GM19463 (cell line): ENCODE data around the gene AIF1.
A peak's percentile ranks its signal among the peaks of the same experiment; 100 is the strongest.

Experiments
- ATAC-seq: cut with Tn5 transposase; IDR thresholded peaks from one replicate; pipeline ENCODE4 v1.9.1; 2021; ENCODE audit warnings: mild to moderate bottlenecking, moderate library complexity; ENCODE audit not compliant: unreplicated experiment

AIF1 gene

DNA sequence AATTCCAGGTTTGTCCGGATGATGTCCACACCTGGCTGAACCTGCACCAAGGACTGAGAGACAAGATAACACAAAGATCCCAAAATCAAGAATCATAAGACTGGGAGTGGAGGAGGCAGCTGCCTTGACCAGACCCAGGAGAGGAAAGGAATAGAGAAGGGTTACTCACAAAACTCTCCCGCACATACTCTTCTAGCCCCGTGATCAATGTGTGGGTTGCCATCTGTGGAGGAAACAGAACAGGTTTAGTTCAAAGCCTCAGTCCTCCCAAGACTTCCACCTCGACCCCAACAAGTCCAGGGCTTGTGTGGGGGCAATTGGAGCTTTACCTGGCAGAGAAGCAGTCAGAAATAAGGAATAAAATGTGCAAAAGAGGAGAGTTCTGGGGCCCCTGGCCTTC lies 26.3 kb downstream of the AIF1 start:
- no peak for ATAC-seq

DNA sequence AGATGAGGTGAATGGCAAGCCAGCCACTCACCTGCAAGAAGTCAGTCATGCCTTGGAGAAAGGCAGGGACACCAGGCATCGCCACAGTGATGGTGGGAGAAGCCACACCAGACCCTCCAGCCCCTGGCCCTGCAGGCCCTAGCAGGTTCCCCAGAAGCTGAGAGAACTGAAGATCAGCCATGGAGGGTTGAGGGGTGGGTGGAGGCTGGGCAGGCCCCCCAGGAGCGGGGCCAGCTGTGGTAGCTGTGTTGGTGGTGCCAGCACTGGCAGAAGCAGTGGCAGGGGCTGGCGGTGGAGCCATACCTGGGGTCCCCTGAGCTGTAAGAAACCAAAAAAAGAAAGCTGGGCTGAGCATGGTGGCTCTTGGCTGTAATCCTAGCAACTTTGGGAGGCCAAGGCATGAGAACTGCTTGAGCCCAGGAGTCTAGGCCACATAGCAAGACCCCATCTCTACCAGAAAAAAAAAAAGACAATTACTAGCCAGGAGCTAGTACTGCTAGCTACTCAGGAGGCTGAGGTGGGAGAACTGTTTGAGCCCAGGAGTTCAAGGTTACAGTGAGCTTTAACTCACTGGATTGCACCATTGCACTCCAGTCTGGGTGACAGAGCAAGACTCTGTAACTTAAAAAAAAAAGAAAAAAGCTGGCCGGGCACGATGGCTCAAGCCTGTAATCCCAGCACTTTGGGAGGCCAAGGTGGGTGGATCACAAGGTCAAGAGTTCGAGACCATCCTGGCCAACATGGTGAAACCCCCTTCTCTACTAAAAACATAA lies 27.9 kb downstream of the AIF1 start:
- ATAC-seq, result no peak

DNA sequence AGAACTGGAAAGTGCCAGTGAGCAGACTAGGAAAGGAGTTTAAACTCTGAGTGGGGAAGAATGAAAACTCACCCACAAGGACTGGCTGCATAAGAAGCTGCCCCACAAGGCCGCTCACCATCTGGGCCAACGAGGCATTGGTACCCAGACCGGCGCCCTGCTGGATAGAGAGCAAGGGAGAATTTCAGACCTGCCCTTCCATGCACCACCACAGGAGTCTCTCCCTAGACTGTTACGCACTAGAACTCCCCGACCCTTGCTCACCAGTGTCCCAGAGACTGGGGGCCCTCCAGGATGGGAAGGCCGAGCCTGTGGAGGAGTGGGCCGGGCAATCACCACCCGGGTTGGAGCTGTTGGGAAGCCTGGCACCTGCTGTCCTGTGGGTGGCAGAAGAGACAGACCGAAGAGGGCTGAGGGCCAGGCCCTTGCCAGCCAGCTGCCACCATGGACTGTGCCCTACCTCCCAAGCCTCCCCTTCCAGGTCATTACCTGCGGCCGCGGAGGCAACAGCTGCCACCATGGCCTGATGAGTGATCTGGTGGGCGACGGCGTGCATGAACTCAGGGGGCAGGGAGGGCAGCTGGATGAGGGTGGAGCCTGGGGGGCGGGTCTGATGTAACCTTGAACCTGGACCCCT lies 28.9 kb downstream of the AIF1 start:
- no peak for ATAC-seq

DNA sequence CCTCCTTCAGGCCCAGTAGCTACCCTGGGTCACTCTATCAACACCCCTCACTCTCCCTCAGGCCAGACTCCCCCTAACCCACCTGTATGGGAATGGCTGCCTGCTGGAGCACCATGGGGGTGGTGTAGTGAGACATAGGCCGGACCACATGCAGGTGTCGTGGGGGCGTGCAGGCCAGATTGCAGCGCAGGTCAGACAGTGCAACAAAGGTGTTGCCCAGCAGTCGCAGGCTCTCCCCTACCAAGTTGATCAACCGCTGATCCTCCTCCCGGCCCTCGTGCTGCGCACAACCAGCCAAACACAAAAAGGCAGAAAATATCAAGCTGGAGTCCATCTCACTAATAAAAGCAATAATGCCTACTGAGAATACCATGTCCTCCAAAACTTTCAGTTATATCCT lies 30.3 kb downstream of the AIF1 start:
- ATAC-seq, result no peak

DNA sequence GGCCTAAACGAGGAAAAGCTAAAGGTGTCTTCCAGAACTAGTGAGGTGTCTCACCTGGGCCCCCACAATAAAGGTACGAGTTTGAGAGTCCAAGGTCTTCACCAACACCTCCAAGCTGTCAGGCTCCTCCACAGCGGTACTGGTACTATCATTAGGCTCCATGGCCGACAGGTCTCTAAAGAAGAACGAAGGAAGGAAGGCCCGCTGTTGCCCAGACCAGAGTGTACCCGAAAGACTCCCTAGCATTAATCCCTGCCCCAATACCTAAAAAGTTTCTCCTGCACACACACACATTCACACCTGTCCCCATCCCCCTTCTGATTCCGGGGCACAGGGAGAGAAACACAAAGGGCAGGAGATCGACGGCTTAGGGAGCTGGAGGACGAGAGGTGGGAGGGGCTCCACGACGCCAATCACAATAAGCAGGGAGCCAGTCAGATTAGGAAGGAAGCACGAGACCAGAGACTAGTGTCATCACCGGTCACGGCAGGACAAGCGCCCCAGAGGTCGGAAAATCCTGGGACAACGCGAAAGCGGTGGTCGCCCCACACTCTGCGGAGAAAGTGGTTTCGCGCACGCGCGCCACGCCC lies 36.7 kb downstream of the AIF1 start:
- peak; percentile 28 for ATAC-seq

DNA sequence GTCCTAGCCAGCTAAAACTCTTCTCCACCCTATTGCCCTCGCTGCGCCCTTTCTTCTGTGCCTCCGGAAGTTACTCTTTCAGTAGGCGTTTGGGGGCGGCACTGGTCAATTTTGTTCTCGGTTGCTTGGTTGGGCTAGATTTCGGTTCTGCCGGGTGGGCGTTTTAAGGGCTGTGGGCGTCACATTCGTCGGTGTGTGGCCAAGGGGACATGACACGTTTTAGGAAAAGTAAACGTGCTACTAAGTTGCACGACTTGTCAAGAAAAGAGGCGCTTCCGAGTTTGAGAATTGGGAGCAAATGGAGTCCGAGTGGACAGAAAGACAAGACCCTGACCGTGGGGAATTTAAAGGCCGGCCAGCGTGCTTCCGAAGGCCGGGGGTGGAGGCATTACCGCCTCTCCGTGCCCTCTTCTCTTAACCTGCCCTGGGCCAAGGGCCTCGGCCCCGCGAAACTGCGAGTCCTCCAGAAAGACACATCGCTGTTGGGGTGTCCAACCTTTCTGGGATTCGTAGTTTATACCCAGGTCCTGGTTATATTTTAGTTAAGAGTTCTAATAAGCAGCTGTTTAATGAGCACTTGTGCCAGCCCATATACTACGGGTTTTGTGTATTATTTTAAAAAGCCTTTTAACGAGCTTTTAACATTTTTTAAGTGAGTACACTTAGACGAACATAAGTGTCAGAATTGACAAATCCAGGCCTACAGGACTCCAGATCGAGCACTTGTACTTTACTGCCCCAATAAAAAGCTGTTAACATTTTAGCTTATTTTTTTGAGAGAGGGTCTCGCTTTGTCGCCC lies 38.1 kb downstream of the AIF1 start:
- peak; percentile 60 for ATAC-seq

DNA sequence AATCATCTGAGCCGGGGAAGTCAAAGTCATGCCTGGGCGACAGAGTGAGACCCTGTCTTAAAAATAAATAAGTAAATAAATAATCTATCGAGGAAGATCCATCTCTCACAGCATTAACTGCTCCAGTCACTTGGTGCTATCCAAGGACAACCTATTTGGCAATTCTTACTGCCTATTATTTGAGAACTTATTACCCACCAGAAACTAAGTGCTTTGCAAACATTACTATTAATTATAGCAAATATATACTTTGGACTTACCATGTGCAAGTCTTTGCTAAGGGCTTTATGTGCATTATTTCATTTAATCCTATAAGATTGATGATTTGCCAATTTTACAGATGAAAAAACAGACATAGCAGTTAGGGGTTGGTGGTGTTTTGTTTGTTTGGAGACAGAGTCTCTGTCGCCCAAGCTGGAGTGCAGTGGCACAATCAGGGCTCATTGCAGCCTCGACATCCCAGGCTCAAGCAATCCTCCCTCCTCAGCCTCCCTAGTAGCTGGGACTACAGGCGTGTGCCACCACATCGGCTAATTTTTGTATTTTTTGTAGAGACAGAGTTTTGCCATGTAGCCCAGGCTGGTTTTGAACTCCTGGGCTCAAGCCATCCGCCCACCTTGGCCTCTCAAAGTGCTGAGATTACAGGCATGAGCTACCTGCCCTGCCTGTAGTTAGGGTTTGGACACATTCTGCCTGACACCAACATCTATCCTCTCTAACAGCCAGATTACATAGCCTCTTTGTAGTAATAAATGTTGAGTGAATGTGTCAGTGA lies 39.7 kb downstream of the AIF1 start:
- no peak for ATAC-seq

DNA sequence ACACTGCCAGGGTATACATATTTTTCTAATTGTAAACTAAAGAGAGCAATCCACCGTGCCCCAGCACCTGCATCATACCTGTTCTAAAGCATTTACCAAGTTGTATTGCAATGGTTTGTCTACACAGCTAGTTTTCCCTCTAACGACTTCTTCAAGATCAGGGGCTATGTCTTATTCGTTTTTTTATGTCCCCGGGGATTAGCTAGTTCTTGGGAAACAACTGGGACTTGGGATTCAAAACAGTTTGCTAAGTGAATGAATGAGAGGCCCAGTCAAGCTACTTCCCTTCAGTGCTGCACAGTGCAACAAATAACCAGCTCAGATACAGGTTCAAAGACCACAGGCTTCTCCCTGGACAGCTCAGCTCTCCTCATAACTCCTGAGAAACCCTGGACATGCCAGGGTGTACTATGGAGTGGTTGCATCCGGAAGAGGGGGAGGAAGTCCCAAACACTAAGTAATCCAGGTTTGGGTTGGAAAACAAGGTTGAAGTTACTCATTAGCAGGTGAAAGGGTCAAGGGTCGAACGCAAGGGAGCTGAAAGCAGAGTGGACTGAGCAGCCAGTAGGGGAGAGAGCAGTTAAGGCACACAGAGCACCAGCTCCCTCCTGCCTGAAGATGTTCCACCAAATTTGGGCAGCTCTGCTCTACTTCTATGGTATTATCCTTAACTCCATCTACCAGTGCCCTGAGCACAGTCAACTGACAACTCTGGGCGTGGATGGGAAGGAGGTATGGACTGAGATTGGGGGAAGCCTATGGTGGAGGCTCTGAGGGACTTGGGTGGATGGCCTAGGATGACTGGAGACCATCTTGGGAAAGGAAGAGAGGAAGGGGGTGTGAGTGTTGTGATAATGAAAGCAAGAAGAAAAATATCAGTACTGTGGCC lies 40.6 kb downstream of the AIF1 start, which contains the start of gene APOM:
TSS of gene APOM (plus strand) at position 546 of the 889 bp plus-strand sequence. CDS start at position 619, 73 bp downstream.
- ATAC-seq, result no peak

DNA sequence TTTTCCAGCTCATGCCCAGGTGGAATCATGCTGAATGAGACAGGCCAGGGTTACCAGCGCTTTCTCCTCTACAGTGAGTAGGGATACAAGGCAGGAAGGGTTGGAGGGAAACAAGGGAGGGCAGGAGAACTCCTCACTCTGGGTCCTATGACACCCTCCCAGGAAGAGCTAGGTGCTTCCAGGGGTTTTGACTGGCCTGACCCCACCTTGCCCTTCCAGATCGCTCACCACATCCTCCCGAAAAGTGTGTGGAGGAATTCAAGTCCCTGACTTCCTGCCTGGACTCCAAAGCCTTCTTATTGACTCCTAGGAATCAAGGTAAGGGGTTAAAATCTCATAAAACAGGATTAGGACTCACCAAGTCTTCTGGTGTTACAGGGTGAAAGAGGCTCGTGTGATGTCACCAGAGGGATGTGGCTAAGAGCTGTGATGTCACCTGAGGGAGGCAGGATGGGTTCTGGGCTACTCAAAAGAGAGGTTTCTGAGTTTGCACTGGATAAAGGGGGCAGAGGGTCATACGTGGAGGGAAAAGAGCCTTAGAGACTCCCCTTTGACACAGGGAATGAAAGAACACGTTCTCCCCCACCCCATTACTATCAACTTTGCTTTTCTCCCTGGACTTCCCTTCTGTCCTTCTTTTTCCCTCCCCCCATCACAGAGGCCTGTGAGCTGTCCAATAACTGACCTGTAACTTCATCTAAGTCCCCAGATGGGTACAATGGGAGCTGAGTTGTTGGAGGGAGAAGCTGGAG lies 42.5 kb downstream of the AIF1 start:
- no peak for ATAC-seq

DNA sequence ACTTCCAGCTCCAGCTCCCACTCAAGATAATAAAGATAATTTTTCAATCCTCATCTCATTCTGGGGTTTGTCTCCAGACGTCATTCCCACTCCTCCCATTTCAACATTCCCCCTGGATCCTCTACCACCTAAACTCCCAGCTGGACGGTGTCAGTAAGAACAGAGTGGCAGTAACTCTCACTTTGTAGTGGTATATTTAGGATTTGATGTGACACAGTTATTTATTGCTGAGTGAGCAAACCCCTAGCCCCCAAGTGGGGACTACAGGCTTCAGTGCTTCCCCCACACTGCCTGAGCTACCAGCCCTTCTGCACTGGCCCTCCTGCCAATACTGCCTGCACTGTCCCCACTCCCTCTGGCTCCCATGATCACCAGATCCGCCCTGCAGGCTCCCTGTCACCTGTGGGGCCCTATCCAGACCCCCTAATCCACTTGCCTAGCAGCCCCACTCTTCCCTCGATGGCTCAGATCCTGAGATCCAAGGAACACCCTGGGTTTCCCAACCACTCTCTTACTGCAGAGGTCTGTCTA lies 43.2 kb downstream of the AIF1 start:
- no peak for ATAC-seq

DNA sequence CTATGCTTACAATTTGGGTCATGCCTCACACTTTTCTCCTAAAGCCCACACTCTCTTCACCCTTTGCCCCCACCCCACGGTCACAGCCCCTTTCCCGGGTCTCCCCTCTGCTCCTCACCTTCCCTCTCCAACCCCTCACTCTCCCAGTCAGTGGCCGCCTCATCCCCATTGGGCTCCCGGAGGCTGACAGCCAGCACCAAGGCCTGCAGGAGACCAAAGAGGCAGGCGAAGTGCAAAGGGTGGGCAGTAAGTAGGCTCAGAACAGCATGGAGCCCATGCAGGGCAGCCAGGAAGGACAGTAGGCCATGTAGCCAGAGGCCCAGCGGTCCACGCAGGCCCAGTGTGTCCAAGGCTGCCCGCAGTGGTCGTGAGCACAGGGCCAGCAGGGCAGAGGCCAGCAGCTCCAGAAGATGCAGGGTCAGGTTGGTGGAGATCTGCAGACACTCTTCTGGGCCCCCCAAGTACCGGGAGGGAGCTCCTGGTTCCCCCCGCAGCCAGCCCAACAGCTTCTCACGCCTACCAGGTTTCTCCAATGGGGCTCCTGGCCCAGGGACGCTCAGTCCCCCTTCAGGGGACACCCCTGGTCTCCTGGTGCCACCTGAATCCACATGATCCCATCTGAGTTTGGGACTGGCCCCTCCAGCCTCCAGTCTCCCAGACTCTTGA lies 44.1 kb downstream of the AIF1 start:
- ATAC-seq, result no peak

DNA sequence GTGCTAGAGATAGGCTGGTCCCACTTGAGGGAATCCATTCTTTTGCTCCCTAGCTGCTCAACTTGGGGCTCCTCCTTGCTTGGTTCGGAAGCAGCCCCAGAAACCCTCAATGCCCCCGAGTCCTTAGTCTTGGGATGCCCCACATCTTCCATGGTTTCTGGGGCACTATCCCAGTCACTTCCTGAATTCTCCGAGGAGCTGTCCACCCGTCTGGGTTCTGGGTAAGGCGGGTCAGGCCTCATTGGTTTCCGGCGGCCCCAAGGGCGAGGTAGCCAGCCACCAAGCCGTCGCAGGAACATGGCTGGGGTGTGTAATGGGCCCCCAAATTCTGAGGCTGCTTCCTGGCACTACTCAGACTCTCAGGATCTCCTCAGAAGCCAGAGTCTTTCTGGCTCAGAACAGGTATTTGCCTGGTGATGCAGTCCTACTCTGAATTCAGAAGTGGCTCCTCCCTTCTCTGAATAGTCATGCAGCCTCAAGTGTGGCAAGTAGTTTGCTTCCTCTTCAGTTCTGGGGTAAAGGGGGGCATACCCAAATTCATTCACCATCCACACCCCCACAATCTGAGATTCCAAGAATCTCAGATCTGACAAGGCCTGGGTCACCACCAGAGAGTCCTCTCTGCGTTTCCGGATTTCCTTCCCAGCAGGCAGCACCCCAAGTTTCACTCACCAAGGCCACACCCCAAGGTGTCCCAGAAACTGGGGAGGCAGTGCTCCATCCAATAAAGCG lies 44.8 kb downstream of the AIF1 start:
- no peak for ATAC-seq

DNA sequence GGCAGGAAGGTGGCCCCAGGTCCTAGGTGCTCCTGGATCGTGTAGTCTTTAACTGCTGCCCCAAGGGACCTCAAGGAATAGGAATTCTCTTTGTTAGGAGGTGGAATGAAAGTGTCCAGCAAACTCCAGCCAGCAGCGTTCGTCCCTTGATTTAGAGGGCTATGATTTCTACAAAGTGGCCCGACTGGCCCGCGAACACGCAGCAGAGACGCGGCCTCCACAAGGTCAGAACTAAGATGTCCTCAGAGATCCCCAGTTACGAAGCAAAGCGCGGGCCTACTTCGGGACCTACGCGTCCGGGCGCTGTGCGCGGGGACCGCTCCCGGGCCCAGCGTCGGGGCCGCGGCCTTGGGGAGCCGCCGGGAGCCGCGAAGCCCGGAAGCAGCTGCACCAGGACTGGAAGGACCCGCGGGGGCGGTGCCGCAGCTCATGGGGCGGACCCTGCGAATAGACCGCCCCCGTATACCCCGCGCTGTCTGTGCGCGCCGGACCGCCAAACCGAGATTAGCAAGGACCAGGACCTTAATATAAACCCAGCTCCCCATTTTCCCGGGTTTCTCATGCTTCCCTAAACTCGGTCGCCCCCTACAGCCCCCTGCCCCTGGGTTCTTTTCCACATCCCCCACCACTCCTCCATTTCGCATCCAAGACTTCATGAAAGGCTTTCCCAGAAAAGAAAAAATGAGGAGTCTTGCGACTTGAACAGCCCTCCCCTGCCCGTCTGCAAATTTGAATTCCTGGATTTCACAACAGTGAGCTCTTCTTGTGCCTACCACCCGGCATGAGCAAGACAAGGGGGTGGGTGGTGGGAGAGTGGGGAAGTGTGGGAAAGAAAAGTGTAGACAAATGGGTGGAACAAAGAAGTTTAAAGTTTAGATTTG lies 45.6 kb downstream of the AIF1 start, which contains the start of gene C6orf47:
TSS of gene C6orf47 (minus strand) at position 398 of the 881 bp plus-strand sequence. CDS start 831 bp downstream, outside the sequence.
- ATAC-seq, result peak; percentile 64

DNA sequence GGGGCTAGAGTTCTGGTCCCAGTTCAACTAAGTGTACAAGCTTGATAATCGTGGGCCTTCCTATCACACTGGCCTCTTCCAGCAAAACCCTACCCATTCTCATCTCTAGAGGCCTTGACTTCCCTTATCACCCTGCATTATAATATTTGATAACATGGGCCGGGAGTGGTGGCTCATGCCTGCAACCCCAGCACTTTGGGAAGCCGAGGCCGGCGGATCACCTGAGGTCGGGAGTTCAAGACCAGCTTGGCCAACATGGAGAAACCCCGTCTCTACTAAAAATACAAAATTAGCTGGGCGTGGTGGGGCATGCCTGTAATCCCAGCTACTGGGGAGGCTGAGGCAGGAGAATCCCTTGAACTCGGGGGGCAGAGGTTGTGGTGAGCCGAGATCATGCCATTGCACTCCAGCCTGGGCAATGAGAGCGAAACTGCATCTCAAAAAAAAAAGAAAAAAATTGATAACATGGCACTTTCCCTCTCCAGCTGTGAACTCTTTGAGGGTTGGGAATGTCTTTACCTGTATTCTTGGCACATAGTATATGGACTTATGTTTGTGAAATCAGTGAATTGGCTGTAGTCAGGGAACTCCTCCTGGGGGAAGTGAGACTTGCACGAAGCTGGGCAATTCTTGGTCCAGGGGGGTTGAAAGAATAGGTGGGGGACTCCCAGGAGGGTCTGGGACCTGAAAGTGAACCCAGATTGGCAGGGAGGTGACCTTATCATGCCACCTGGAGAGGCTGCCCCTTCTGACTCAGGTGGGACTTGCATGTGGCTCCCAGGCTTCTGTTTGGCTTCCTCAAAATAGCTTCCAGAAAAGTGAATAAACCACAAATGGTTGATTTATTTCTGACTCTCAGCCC lies 46.5 kb downstream of the AIF1 start:
- ATAC-seq, result no peak

DNA sequence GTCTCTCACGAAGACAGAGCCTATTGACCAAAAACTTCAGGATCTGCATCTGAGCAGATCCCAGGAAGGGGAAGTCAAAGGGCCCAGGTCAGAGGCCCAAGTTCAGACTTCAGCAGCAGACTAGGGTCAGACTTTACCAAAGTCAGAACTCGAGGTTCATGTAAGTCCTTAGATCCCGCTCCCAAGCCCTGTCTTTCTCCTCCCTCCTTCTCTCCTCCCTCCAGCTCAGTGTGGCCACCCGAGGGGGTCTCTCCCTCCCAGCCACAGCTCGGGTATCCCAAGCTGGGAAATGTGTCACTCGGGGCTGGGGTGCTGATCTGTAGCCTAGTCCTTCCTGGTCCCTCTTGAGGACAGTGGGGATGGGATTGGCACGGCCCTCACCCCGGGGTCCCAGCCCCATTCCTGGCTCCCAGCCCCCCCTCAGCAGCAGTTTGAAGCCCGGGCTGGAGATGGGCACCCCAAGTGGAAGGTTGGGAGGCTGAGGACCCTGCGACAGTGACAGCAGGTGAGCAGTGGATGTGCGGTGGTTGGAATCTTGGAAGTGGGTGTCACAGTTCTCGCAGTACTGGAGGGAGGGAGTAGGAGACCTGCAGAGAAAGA lies 47.2 kb downstream of the AIF1 start:
- no peak for ATAC-seq
